NCI-H2029 (cell line): ENCODE results near the gene INCENP.
"Not testable (repeated sequence)": the region's sequence is repeated elsewhere in the genome, so short reads cannot be mapped to it uniquely, and the experiment has no call there.

ENCODE experiments used
- DNase-seq: peaks from one replicate; lab custom pipeline; 2025; lab: John Stamatoyannopoulos, UW

The INCENP gene

DNA sequence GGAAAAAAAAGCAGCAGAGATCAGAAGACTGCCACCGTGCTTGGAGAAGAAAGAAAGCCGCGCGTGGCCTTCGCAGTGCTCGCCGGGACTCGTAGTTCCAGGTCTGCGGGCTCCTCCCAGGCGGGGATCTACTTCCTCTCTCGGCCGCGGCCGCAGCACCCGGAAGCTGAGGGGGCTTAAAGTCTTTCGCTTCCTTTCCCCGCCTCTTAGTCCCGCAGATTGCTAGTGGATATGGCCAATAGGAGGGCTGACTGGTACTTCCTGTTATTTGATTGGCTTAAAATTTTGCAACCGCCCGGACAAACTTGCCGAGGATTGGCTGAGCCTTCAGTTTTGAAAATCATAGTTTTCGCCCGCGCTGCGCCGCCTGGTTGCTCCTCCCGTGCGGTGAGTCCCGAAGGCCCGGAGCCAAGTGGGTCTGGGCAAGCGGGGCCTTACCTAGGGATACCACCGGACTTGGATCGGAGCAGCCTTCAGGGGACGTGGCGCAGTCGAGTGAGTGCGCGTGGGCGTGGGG is at the start of gene INCENP:
INCENP (plus strand) TSS at position 343 of the 517 bp plus-strand sequence. CDS start 4,151 bp downstream, outside the sequence.
- peak; percentile 99 for DNase-seq

DNA sequence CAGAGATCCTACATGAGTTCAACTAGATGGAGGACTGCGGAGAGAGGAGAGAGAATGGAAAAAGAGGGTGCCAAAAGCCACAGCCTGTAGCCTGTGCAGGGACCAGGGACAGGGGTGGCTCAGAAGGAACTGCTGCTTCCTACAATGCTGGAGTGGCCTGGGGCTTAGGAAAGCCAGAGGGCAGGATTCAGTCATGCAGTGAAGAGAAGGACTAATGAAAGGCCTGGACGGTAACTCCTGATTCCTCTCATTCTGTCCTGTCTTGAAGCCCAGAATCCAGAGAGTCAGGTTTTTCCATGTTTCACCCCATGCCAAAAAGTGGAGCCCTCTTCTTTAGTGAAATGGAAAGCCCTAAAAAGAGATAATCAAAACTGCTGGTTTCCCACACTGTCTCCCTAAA is 48.4 kb upstream of the INCENP start:
- DNase-seq, result no peak

DNA sequence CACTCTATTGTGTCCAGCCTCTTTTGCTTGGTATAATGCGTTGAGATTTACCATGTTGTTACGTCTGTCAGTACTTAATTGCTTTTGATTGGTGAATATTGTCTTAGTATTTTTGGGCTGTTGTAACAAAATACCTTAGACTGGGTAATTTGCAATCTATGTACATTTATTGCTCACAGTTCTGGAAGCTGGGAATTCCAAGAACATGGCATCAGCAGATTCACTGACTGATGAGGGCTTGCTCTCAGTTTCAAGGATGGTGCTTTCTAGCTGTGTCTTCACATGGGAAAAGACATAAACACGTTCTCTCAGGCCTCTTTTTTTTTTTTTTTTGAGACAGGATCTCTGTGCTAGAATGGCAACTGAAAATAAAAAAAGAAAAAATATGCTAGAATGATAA is 46.7 kb upstream of the INCENP start:
- DNase-seq, result no peak

DNA sequence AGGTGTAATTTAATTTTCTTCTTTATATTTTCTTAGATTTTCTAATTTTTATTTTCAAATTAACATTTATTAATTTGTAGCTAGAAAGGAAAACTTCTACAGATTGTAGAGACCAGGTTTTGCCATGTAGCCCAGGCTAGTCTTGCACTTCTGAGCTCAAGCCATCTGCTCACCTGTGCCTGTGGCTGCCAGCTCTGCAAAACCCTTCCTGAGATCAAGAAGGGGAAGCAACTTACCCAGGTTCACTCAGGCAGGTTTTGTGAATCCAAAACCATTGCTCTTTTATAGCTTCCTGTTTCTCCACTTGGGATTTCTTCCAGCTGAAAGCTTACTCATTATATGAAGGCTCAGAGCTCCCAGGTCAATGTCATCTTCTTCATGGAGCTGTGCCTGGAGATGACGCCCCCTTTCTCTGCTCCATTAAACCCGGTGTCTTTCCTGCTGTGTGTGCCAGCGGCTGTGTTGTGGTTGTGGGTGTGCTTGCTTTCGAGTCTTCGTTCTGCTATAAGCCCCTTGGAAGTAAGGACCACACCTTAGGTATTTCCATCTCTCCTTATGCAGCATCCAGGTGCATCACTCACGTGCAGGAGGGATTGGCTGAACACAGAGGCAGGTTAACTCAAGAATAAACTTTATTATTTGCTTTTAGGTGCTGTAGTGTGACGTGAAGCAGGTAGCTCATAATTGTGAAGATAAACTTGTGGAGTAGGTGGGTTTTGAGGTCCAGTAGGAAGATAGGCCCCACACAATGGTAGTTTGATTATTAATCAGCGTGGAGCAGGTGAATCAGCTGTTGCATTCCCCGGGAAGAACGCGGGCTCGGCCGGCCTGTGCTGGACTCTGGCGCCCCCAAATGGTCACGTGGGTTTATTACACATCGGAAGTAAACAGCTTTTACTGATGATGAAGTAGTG is 42.2 kb upstream of the INCENP start:
- DNase-seq, result peak; percentile 8

GRCh38 chr11:62082292-62082657 is 41.5 kb upstream of the INCENP start:
- no peak for DNase-seq

GRCh38 chr11:62084801-62085200 is 39.0 kb upstream of the INCENP start:
- DNase-seq, result not testable (repeated sequence)

GRCh38 chr11:62087694-62088093 is 36.1 kb upstream of the INCENP start:
- no peak for DNase-seq

DNA sequence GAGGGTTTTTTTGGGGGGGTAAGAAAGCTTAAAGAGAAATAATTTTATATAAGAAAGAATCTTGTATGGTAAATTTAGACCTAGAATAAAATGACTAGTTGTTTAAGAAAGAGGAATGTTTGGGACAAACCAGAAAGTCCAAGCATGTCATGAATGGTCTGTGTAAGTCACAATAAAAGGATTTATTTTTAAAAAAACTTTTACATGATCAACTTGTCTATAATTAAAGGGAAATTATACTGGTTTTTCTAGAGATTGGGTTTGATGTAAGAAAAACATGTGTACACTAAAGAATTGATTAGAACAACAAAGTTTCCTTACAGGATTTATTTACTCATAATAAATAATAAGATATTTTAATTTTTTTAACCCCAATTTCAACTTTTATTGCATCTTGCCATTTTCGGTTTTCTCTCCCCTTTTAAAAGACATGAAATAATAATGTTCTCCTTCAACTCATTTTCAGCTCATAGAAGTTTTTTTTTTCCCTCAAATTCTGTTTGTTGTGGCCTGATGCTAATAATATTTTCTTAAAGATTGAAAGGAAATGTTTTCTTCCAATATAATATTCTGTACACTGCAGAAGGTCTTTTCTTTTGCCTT is 35.4 kb upstream of the INCENP start:
- no peak for DNase-seq

DNA sequence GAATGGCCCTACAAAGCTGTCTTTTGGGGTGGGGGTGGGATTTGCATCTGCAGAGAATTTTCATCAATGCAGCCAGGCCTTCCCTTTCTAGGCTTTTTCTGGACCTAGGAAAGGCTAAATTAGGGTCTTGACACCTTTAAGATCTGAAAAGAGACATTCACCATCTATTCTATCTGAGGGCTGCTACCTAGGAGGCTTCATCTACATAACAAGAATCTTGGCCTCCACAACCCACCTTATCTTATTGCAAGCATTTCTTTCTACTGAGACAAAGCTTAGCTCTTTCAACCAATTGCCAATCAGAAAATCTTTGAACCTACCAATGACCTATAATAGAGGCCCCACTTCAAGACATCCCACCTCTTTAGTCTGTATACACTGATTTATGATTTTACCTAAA is 20.7 kb upstream of the INCENP start:
- no peak for DNase-seq

GRCh38 chr11:62103986-62104385 is 19.8 kb upstream of the INCENP start:
- DNase-seq, result no peak

- no peak for DNase-seq
Measured at GRCh38 chr11:62104816-62105653, 18.8 kb upstream of the INCENP start.

DNA sequence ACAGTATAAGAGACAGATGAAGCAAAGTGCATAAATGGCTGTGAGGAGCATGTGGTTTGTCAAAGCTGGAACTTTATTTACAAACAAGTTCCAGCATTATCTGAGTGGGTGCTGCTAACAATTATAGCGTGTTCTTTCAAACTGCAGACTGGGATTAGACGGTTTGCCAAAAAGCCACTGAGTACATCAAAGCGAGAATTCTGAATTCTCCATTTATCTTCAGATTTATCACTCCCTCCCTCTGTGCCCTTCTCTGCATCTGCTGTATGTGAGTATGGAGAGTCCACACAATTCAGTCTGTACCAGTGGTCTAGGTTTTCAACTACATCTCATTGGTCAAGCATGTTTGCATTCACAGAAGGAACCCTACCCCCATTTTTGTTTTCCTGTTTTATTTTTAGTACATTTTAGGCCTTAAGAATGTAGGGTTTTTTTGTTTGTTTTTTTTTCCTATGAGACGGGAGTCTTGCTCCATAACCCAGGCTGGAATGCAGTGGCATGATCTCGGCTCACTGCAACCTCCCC is 18.1 kb upstream of the INCENP start:
- no peak for DNase-seq

- peak; percentile 38 for DNase-seq
Measured at GRCh38 chr11:62108017-62108750, 15.6 kb upstream of the INCENP start.

- no peak for DNase-seq
Measured at GRCh38 chr11:62108971-62109404, 14.8 kb upstream of the INCENP start.

DNA sequence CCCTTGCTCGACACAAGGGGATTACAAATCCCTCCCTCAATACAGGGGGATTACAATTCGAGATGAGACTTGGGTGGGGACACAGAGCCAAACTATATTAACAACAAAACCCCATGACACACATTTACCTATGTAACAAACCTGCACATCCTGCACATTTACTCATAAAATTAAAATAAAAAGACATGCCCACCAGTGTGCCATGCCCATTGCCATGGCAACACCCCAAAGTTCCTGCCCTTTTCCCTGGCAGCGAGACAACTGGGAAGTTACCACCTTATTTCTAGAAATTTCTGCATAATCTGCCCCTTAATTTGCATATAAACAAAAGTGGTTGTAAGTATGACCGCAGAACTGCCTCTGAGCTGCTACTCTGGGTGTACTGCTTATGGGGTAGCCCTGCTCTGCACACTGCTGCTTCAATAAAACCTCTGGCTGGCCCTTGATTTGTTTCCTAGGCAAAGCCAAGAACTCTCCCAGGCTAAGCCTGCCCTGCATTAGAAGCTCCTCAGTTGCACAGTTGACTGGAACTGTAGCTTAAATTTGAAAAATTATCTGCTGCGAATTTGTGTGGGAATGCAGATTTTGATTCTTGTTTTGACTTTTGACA is 8.6 kb upstream of the INCENP start:
- no peak for DNase-seq

DNA sequence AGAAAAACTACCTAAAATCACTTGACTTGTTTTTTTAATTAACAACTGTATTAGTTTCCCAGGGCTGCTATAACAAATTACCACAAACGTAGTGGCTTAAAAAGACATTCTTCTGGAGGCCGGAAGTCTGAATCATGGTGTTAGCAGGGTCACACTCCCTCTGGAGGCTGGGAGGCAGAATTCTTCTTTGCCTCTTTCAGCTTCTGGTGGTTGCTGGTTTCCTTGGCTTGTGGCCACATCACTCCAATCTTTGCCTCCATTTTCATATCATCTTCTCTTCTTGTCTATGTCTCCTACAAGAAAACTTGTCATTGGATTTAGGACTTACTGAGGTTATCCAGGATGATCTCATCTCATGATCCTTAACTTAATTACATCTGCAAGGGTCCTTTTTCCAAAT is 7.4 kb upstream of the INCENP start:
- DNase-seq, result no peak

- DNase-seq, result no peak
Measured at GRCh38 chr11:62119569-62119968, 4.2 kb upstream of the INCENP start.

GRCh38 chr11:62120001-62120400 is 3.8 kb upstream of the INCENP start:
- DNase-seq, result no peak

GRCh38 chr11:62120431-62120830 is 3.4 kb upstream of the INCENP start:
- DNase-seq, result no peak

DNA sequence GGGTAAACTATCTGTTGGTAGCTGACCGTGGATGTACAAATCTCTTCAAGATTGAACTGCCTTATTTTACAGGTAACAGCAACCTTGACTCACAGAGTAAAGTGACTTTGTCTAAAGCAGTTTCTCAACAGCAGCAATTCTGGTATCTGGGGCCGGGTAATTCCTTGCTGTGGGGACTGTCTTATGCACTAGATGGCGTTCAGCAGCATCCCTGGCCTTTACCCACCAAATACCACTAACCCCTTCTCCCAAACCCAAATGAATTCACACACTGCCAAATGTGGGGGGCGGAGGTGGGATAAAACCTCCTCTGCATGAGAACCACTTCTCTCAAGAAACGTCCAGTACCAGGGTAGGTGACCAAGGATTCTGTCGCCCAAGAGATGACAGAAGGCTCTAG is 1.7 kb upstream of the INCENP start:
- DNase-seq, result no peak
